Loucy (cell line): ENCODE data around the gene CHAC2.
"Not testable (repeated sequence)": the region's sequence is repeated elsewhere in the genome, so short reads cannot be mapped to it uniquely, and the experiment has no call there.

ENCODE experiments used
- H2AFZ ChIP-seq: fragments of 200-600 bp; sonication (generic); 2 replicates; pipeline ENCODE4 v1.6.0; 2016; ENCODE audit warnings: antibody characterized with exemption, mild to moderate bottlenecking, low read length, moderate library complexity
- H3F3A ChIP-seq: fragments of 200-600 bp; 2 replicates; pipeline ENCODE4 v1.6.0; 2016; ENCODE audit warnings: antibody characterized with exemption, low read depth, mild to moderate bottlenecking
- H3K27me3 ChIP-seq: fragments of 200-600 bp; sonication (generic); 2 replicates; pipeline ENCODE4 v1.6.1; 2014; ENCODE audit warnings: low read length, mild to moderate bottlenecking; ENCODE audit not compliant: insufficient read depth, poor library complexity, severe bottlenecking
- H3K36me3 ChIP-seq: fragments of 200-600 bp; sonication (generic); 2 replicates; pipeline ENCODE4 v1.6.1; 2016; ENCODE audit warnings: low read length; ENCODE audit not compliant: insufficient read depth
- H3K4me1 ChIP-seq: fragments of 200-600 bp; sonication (generic); 2 replicates; pipeline ENCODE4 v1.5.1; 2014; ENCODE audit warnings: low read length, mild to moderate bottlenecking; ENCODE audit not compliant: insufficient read depth, poor library complexity, severe bottlenecking
- H3K4me2 ChIP-seq: fragments of 200-600 bp; sonication (generic); 2 replicates; pipeline ENCODE4 v1.6.0; 2014; ENCODE audit warnings: antibody characterized with exemption, low read length, low read depth, mild to moderate bottlenecking; ENCODE audit not compliant: poor library complexity, severe bottlenecking
- H3K4me3 ChIP-seq: fragments of 200-600 bp; sonication (generic); 2 replicates; pipeline ENCODE4 v1.5.1; 2014; ENCODE audit warnings: low read length, mild to moderate bottlenecking, mixed read lengths; ENCODE audit not compliant: poor library complexity, severe bottlenecking
- H3K79me2 ChIP-seq: fragments of 200-600 bp; sonication (generic); 2 replicates; pipeline ENCODE4 v1.6.1; 2014; ENCODE audit warnings: low read length; ENCODE audit not compliant: insufficient read depth
- H3K9ac ChIP-seq: fragments of 200-600 bp; sonication (generic); 2 replicates; pipeline ENCODE4 v1.6.0; 2014; ENCODE audit warnings: mild to moderate bottlenecking, low read depth, low read length, moderate library complexity; ENCODE audit not compliant: poor library complexity, severe bottlenecking
- H3K9me2 ChIP-seq: fragments of 200-600 bp; sonication (generic); replicated peaks from 2 replicates; pipeline ENCODE4 v1.6.1; 2016; ENCODE audit warnings: low read depth, low read length, mixed read lengths
- H3K9me3 ChIP-seq: fragments of 200-600 bp; sonication (generic); 2 replicates; pipeline ENCODE4 v1.6.1; 2014; ENCODE audit warnings: mild to moderate bottlenecking, antibody characterized with exemption, low read length, low read depth; ENCODE audit not compliant: insufficient read depth
- H4K20me1 ChIP-seq: fragments of 200-600 bp; sonication (generic); 2 replicates; pipeline ENCODE4 v1.6.0; 2014; ENCODE audit warnings: antibody characterized with exemption, low read length, mild to moderate bottlenecking; ENCODE audit not compliant: insufficient read depth, poor library complexity, severe bottlenecking
- EZH2phosphoT487 ChIP-seq: fragments of 200-600 bp; IDR thresholded peaks from 2 replicates; pipeline ENCODE4 v1.6.1; 2018; ENCODE audit warnings: antibody characterized with exemption, mild to moderate bottlenecking, moderate library complexity, borderline replicate concordance
- TF ChIP-seq, protein P1 (sequence below): fragments of 200-600 bp; sonication (generic); conservative IDR thresholded peaks from 2 replicates; pipeline ENCODE4 v1.5.1; 2014; ENCODE audit warnings: mild to moderate bottlenecking, antibody characterized with exemption, low read length

The CHAC2 gene

DNA sequence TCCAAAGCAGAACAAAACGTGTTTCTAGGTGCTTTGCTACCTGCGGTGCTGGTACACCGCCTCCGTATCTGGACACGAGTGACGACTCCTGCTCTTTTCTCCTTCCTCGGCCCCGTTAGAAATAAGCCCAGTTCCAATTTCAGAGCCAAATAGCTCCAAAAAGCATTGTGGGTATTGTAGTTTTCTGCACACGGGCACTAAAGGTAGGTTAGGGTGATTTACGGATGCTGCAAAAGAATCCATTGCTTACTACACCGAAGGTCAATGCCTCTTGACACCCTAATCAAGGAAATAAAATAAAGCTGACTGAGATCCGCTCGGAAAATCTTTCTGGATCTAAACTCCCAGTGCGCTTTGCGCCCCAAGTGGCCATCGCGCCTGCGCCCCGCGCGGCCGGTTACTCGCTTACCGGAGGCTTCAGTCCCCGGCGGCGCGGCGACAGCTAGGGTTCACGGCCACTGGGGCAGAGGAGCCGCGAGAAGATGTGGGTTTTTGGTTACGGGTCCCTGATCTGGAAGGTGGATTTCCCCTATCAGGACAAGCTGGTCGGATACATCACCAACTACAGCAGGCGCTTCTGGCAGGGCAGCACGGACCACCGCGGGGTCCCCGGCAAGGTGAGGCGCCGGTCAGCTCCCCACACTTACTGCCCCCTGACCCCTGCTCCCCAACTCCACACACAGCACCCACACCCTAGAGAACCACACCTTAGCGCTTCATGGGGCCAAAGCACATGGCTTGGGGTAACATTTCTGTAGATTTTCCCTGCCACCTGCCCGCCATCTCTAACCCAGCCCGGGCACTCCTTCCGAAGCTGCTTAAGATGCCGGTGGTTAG is at the start of gene CHAC2:
Gene CHAC2, plus strand, starts transcription at position 400 of the 837 bp plus-strand sequence. Its CDS starts 83 bp downstream, at position 483.
- Histone ChIP-seq H3K79me2 (peaks cover 49% of the 10 kb centered on the region), H3K9ac (peak within 1 kb of the TSS; percentile 78), H3K4me1 (peaks cover 28% of the 10 kb centered on the region), H3K4me2 (peak within 1 kb of the TSS; percentile 93), H3K27me3 (no peaks in the 10 kb centered on the region), H3K9me2 (no peaks in the 10 kb centered on the region), H3K4me3 (peak within 1 kb of the TSS; percentile 84), H3K9me3 (no peaks in the 10 kb centered on the region), H3F3A (no peaks in the 10 kb centered on the region; the same call in 1 of the 2 replicates), H4K20me1 (peaks cover 8% of the 10 kb centered on the region), H2AFZ (peak within 1 kb of the TSS; percentile 96), H3K36me3 (peaks cover 13% of the 10 kb centered on the region; the same call in 1 of the 2 replicates)
- TF ChIP-seq, protein P1, sequence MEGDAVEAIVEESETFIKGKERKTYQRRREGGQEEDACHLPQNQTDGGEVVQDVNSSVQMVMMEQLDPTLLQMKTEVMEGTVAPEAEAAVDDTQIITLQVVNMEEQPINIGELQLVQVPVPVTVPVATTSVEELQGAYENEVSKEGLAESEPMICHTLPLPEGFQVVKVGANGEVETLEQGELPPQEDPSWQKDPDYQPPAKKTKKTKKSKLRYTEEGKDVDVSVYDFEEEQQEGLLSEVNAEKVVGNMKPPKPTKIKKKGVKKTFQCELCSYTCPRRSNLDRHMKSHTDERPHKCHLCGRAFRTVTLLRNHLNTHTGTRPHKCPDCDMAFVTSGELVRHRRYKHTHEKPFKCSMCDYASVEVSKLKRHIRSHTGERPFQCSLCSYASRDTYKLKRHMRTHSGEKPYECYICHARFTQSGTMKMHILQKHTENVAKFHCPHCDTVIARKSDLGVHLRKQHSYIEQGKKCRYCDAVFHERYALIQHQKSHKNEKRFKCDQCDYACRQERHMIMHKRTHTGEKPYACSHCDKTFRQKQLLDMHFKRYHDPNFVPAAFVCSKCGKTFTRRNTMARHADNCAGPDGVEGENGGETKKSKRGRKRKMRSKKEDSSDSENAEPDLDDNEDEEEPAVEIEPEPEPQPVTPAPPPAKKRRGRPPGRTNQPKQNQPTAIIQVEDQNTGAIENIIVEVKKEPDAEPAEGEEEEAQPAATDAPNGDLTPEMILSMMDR, result no peak; the same call in none of the 2 replicates
- TF ChIP-seq EZH2phosphoT487, result no peak

DNA sequence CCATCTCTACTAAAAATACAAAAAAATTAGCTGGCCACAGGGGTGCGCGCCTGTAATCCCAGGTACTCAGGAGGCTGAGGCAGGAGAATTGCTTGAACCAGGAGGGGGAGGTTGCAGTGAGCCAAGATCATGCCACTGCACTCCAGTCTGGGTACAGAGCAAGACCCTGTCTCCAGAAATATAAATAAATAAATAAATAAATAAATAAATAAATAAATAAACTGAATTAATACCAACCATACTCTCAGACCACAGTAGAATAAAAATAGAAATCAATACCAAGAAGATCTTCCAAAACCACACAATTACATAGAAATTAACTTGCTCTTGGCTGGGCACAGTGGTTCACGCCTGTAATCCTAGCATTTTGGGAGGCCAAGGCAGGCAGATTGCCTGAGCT is 46.7 kb upstream of the CHAC2 start:
- not testable (repeated sequence) for H2AFZ ChIP-seq, H3K9me3 ChIP-seq, H3K27me3 ChIP-seq, H3K4me1 ChIP-seq, H3K79me2 ChIP-seq, H3K36me3 ChIP-seq, H3K4me2 ChIP-seq, H3K9me2 ChIP-seq, H3K9ac ChIP-seq, H3F3A ChIP-seq, H4K20me1 ChIP-seq, H3K4me3 ChIP-seq

DNA sequence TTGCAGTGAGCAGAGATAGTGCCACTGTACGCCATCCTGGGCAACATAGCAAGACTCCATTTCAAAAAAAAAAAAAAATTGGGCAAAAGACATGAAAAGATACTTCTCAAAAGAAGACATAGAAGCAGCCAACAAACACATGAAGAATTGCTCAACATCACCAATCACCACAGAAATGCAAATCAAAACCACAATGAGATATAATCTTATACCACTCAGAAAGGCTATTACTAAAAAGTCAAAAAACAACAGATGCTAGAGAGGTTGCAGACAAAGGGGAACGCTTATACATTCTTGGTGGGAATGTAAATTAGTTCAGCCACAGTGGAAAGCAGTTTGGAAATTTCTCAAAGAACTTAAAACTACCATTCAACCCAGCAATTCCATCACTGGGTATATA is 43.1 kb upstream of the CHAC2 start:
- H3K4me1 ChIP-seq, result no peaks in the 10 kb centered on the region
- no peak overlapping the region for H2AFZ ChIP-seq
- TF ChIP-seq EZH2phosphoT487, result no peak
- TF ChIP-seq, protein P1, result no peak
- H3K4me2 ChIP-seq, result no peak overlapping the region
- H3K27me3 ChIP-seq, result no peaks in the 10 kb centered on the region
- no peaks in the 10 kb centered on the region; the same call in 1 of the 2 replicates for H3K79me2 ChIP-seq
- no peak overlapping the region for H3K4me3 ChIP-seq
- H3K9me2 ChIP-seq, result no peaks in the 10 kb centered on the region
- peaks cover 15% of the 10 kb centered on the region; the same call in 1 of the 2 replicates for H3K36me3 ChIP-seq
- H3K9me3 ChIP-seq, result no peaks in the 10 kb centered on the region
- H4K20me1 ChIP-seq, result no peaks in the 10 kb centered on the region
- H3K9ac ChIP-seq, result no peak overlapping the region
- no peaks in the 10 kb centered on the region for H3F3A ChIP-seq
